Neural progenitor cell (in vitro differentiated cells): ENCODE results near the gene HLF. TPM values are rescaled to one million over a fixed set of nuclear protein-coding genes. Genes with fewer than 3 reads are reported as not detected.

ENCODE experiments used
- DNase-seq: peaks from one replicate; pipeline ENCODE4 v3.0.0-alpha.2; 2016; ENCODE audit warnings: low spot score
- H2AFZ ChIP-seq: fragments of 200-600 bp; sonication (generic); replicated peaks from 2 replicates; pipeline ENCODE4 v1.6.1; 2016; ENCODE audit warnings: antibody characterized with exemption
- H3F3A ChIP-seq: fragments of 200-600 bp; sonication (generic); 2 replicates; pipeline ENCODE4 v1.6.1; 2016; ENCODE audit warnings: antibody characterized with exemption, low read depth
- H3K27ac ChIP-seq: fragments of 200-600 bp; sonication (generic); 2 replicates; pipeline ENCODE4 v1.5.1; 2016; ENCODE audit warnings: mild to moderate bottlenecking
- H3K27me3 ChIP-seq: fragments of 200-600 bp; sonication (generic); 2 replicates; pipeline ENCODE4 v1.6.1; 2016; ENCODE audit warnings: mild to moderate bottlenecking, moderate library complexity
- H3K36me3 ChIP-seq: fragments of 200-600 bp; sonication (generic); 2 replicates; pipeline ENCODE4 v1.5.1; 2016
- H3K4me1 ChIP-seq: fragments of 200-600 bp; sonication (generic); 2 replicates; pipeline ENCODE4 v1.6.1; 2016; ENCODE audit warnings: mixed run types
- H3K4me2 ChIP-seq: fragments of 200-600 bp; sonication (generic); 2 replicates; pipeline ENCODE4 v1.6.1; 2016
- H3K4me3 ChIP-seq: fragments of 200-600 bp; sonication (generic); 2 replicates; pipeline ENCODE4 v1.5.1; 2016
- H3K79me2 ChIP-seq: fragments of 200-600 bp; sonication (generic); 2 replicates; pipeline ENCODE4 v1.6.1; 2016; ENCODE audit warnings: low read depth
- H3K9ac ChIP-seq: fragments of 200-600 bp; sonication (generic); 2 replicates; pipeline ENCODE4 v1.6.1; 2016
- H3K9me3 ChIP-seq: fragments of 200-600 bp; sonication (generic); 2 replicates; pipeline ENCODE4 v1.5.1; 2016; ENCODE audit warnings: low read depth
- H4K20me1 ChIP-seq: fragments of 200-600 bp; sonication (generic); 2 replicates; pipeline ENCODE4 v1.6.1; 2016; ENCODE audit warnings: low read depth
- H3K27ac Mint-ChIP-seq: 3 replicates; pipeline ENCODE4 v1.8.0; 2021; ENCODE audit warnings: mixed read lengths
- H3K27me3 Mint-ChIP-seq: 2 replicates; pipeline ENCODE4 v1.8.0; 2022; ENCODE audit warnings: low read depth, mild to moderate bottlenecking, inconsistent platforms, moderate library complexity, mixed read lengths; ENCODE audit not compliant: insufficient read depth
- H3K36me3 Mint-ChIP-seq: 3 replicates; pipeline ENCODE4 v1.8.0; 2021; ENCODE audit warnings: mixed read lengths
- H3K4me1 Mint-ChIP-seq: 3 replicates; pipeline ENCODE4 v1.8.0; 2021; ENCODE audit warnings: mixed read lengths
- H3K4me3 Mint-ChIP-seq: 3 replicates; pipeline ENCODE4 v1.8.0; 2021; ENCODE audit warnings: mild to moderate bottlenecking, moderate library complexity, mixed read lengths
- H3K9me3 Mint-ChIP-seq: 3 replicates; pipeline ENCODE4 v1.8.0; 2020; ENCODE audit warnings: mixed read lengths
- EZH2 ChIP-seq: fragments of 200-600 bp; sonication (generic); IDR thresholded peaks from 2 replicates; pipeline ENCODE4 v1.6.1; 2017; ENCODE audit warnings: antibody characterized with exemption, mild to moderate bottlenecking, moderate library complexity
- EZH2phosphoT487 ChIP-seq: fragments of 200-600 bp; sonication (generic); IDR thresholded peaks from 2 replicates; pipeline ENCODE4 v1.6.1; 2017; ENCODE audit warnings: antibody characterized with exemption
- total RNA-seq: library from RNA; depleted of rRNA; stranded (reverse); fragments of >200 nt; gene quantifications from 2 replicates; pipeline ENCODE4 v1.2.3, GENCODE V29; 2015; ENCODE audit warnings: low replicate concordance
- TF ChIP-seq, protein P1 (sequence below): fragments of 200-600 bp; sonication (generic); IDR thresholded peaks from 2 replicates; pipeline ENCODE4 v1.5.1; 2017; ENCODE audit warnings: antibody characterized with exemption, mild to moderate bottlenecking

HLF gene
- total RNA-seq, 1 donor from 2014 or later: 0.11 TPM

DNA sequence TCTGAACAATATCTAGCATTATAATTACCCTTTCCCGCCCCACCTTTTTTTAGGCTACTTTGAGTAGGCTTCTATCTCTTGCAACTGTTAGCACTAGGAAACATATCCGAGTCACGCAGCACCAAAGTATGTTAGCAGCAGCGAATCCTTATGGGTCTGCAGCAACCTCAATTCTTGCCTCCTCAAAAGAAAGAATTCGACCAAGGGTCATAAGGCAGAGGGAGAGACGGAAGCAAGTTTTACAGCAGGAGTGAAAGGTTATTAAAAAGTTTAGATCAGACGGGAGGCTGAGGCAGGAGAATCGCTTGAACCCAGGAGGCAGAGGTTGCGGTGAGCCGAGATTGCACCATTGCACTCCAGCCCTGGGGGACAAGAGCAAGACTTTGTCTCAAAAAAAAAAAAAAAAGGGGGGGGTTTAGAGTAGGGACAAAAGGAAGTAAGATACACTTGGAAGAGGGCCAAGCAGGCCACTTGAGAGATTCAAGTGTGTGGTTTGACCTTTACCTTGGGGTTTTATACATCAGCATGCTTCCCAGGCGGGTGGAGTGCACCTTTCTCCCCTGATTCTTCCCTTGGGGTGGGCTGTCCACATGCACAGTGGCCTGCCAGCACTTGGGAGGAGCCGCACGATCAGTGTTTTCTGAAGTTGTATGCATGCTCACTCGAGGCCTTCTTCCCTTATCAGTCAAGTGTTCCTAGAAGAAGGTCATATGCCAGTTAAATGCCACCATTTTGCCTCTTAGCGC lies 67.7 kb downstream of the HLF start:
- H3K4me1 ChIP-seq: peaks cover 9% of the 10 kb centered on the region
- DNase-seq: no peak
- H3K36me3 ChIP-seq: no peaks in the 10 kb centered on the region
- H3K9ac ChIP-seq: no peak overlapping the region
- Mint-ChIP-seq H3K9me3 (no peaks in the 10 kb centered on the region), H3K36me3 (no peaks in the 10 kb centered on the region), H3K27ac (no peak overlapping the region), H3K4me3 (no peak overlapping the region), H3K4me1 (peaks cover 19% of the 10 kb centered on the region), H3K27me3 (peaks cover 4% of the 10 kb centered on the region)
- no peaks in the 10 kb centered on the region for H3K9me3 ChIP-seq
- no peak overlapping the region for H3K4me3 ChIP-seq
- TF ChIP-seq, protein P1, sequence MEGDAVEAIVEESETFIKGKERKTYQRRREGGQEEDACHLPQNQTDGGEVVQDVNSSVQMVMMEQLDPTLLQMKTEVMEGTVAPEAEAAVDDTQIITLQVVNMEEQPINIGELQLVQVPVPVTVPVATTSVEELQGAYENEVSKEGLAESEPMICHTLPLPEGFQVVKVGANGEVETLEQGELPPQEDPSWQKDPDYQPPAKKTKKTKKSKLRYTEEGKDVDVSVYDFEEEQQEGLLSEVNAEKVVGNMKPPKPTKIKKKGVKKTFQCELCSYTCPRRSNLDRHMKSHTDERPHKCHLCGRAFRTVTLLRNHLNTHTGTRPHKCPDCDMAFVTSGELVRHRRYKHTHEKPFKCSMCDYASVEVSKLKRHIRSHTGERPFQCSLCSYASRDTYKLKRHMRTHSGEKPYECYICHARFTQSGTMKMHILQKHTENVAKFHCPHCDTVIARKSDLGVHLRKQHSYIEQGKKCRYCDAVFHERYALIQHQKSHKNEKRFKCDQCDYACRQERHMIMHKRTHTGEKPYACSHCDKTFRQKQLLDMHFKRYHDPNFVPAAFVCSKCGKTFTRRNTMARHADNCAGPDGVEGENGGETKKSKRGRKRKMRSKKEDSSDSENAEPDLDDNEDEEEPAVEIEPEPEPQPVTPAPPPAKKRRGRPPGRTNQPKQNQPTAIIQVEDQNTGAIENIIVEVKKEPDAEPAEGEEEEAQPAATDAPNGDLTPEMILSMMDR: no peak
- no peak for TF ChIP-seq EZH2
- no peak for TF ChIP-seq EZH2phosphoT487
- H3K4me2 ChIP-seq: no peak overlapping the region
- no peak overlapping the region for H2AFZ ChIP-seq
- H4K20me1 ChIP-seq: no peaks in the 10 kb centered on the region
- no peak overlapping the region for H3K27ac ChIP-seq
- no peaks in the 10 kb centered on the region for H3K27me3 ChIP-seq
- H3K79me2 ChIP-seq: no peaks in the 10 kb centered on the region
- H3F3A ChIP-seq: no peaks in the 10 kb centered on the region

DNA sequence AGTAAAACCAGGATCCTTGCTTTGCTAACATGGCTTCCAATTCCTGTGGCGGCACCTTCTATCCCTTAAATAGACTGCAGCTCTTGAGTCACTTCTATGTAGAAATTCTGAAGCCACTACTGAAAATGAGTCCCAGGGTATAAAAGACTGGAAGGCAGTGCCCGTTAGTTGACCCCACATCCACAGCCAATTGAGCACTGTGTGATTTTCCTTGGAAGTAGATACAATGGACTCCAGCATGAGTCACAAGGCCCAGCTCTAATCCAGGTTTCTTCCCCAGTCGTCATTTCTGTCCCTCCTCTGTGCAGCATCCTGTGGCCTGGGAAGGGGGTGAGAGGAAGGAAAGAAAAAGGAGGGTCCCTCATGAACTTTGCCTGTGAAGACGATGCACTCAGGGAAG lies 69.5 kb downstream of the HLF start:
- Histone ChIP-seq H3K27ac (no peak overlapping the region), H3K4me3 (no peak overlapping the region), H3K79me2 (no peaks in the 10 kb centered on the region), H3K9ac (no peak overlapping the region), H3K4me1 (peaks cover 9% of the 10 kb centered on the region), H3K4me2 (no peak overlapping the region), H3K27me3 (no peaks in the 10 kb centered on the region), H3K36me3 (no peaks in the 10 kb centered on the region), H3F3A (no peaks in the 10 kb centered on the region), H4K20me1 (no peaks in the 10 kb centered on the region), H3K9me3 (no peaks in the 10 kb centered on the region), H2AFZ (peak overlapping the region; percentile 18)
- no peak overlapping the region for H3K27ac Mint-ChIP-seq
- no peaks in the 10 kb centered on the region for H3K9me3 Mint-ChIP-seq
- H3K4me3 Mint-ChIP-seq: no peak overlapping the region
- no peak for DNase-seq
- H3K36me3 Mint-ChIP-seq: no peaks in the 10 kb centered on the region
- no peak for TF ChIP-seq EZH2phosphoT487
- TF ChIP-seq EZH2: no peak
- TF ChIP-seq, protein P1: no peak
- peaks cover 4% of the 10 kb centered on the region for H3K27me3 Mint-ChIP-seq
- H3K4me1 Mint-ChIP-seq: peaks cover 19% of the 10 kb centered on the region

DNA sequence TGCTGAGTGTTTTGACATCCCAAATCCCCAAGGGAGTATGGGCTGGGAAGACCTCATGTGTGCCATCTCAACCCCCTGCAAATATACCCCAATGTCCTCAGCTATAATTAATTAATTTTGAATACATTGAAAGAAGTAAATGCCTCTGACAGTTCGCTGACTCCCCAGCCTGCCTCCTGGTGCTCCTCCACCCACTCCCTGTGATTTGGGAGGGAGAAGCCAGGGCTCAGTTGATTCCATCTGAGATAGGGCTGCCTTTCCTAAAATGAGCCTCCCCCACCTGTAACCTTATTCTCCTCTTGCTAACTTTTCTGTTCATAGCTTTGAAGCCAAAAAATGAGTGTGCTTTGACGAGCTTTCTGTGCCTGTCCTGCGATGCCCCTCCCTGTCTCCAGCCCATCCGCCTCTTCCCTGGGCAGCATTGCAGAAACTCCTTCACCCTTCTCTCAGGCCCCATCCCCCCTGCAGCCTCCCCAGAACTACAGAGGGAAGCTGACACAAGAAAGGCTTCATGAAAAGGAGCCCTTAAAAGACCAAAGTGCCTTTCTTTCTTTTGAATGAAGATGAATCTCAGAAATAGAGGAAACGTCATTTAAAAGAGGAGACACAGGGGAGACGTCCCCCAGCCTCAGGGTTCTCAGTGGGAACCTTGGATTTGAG lies 70.3 kb downstream of the HLF start:
- peaks cover 19% of the 10 kb centered on the region for H3K4me1 Mint-ChIP-seq
- no peaks in the 10 kb centered on the region for H3K27me3 ChIP-seq
- no peak for DNase-seq
- peak overlapping the region; percentile 67 for H3K4me2 ChIP-seq
- no peaks in the 10 kb centered on the region for H4K20me1 ChIP-seq
- no peaks in the 10 kb centered on the region for H3F3A ChIP-seq
- H3K4me3 Mint-ChIP-seq: no peak overlapping the region
- H3K27ac ChIP-seq: no peak overlapping the region
- peaks cover 9% of the 10 kb centered on the region for H3K4me1 ChIP-seq
- H3K4me3 ChIP-seq: peak overlapping the region; percentile 13
- H3K27me3 Mint-ChIP-seq: peaks cover 4% of the 10 kb centered on the region
- H2AFZ ChIP-seq: peak overlapping the region; percentile 94
- no peak overlapping the region for H3K9ac ChIP-seq
- H3K36me3 Mint-ChIP-seq: no peaks in the 10 kb centered on the region
- no peaks in the 10 kb centered on the region for H3K79me2 ChIP-seq
- no peaks in the 10 kb centered on the region for H3K9me3 Mint-ChIP-seq
- no peaks in the 10 kb centered on the region for H3K36me3 ChIP-seq
- no peak overlapping the region for H3K27ac Mint-ChIP-seq
- H3K9me3 ChIP-seq: no peaks in the 10 kb centered on the region
- TF ChIP-seq EZH2: no peak
- no peak for TF ChIP-seq EZH2phosphoT487
- TF ChIP-seq, protein P1: no peak
